HepG2 (cell line): Measurements from ENCODE around the gene HCK. TPM values are rescaled to one million over a fixed set of nuclear protein-coding genes. Genes with fewer than 3 reads are reported as not detected.
A peak's percentile ranks its signal among the peaks of the same experiment; 100 is the strongest.

Experiments
- ATAC-seq: fragments of 200-7000 bp; cut with Tn5 transposase; 3 replicates; pipeline ENCODE4 v1.9.1; 2020; ENCODE audit warnings: mild to moderate bottlenecking, moderate library complexity
- BruUV-seq: library from RNA; stranded (reverse); fragments of 400-500 nt; replicated peaks from 2 replicates; lab custom pipeline; 2021; lab: Mats Ljungman, UMichigan
- CTCF ChIA-PET: fragments of 300-600 bp; formaldehyde crosslinking; extraction: SDS; loops from one replicate; lab custom pipeline; 2021; ENCODE audit warnings: low total read pairs, inconsistent platforms, low intra/inter-chr PET ratio; lab: Yijun Ruan, JAX
- POLR2A ChIA-PET: fragments of 350-600 bp; sonication (Branson Sonifier 250); formaldehyde crosslinking; loops from one replicate; lab custom pipeline; 2020; ENCODE audit warnings: antibody characterized with exemption, inconsistent platforms; lab: Yijun Ruan, JAX
- DNase-seq: peaks from one replicate; pipeline ENCODE4 v3.0.0-alpha.2; 2015; ENCODE audit warnings: low spot score
- FAIRE-seq: peaks from 3 replicates; lab custom pipeline; 2011; peaks lifted over from hg19 to GRCh38; lab: Jason Lieb, UNC
- H2AFZ ChIP-seq: one replicate; pipeline ENCODE4 v1.6.1; 2011; ENCODE audit warnings: low read length, inconsistent platforms
- H3K27ac ChIP-seq: fragments of 300-600 bp; 3 replicates; pipeline ENCODE4 v1.8.0; 2011; ENCODE audit warnings: mixed run types, mild to moderate bottlenecking, mixed read lengths, low read length, inconsistent platforms; ENCODE audit not compliant: insufficient read depth; ENCODE audit errors: extremely low read length
- H3K27me3 ChIP-seq, 2 experiments: fragments of 200-600 bp in 1 of 2; 2 replicates in 1 of 2; 3 replicates in 1 of 2; pipeline versions ENCODE4 v1.6.0 to v1.8.0; 2011; ENCODE audit warnings: low read length in 2 of 2, mild to moderate bottlenecking in 2 of 2, moderate library complexity in 2 of 2, inconsistent platforms in 1 of 2; ENCODE audit not compliant: insufficient read depth in 2 of 2, control insufficient read depth in 1 of 2
- H3K36me3 ChIP-seq, 2 experiments: fragments of 200-600 bp in 1 of 2; replicated peaks in 1 of 2; 2 replicates in 1 of 2; 3 replicates in 1 of 2; pipeline versions ENCODE4 v1.5.1 to v1.8.0; 2011; ENCODE audit warnings: low read length in 2 of 2, inconsistent platforms in 1 of 2; ENCODE audit not compliant: insufficient read depth in 2 of 2, control insufficient read depth in 1 of 2
- H3K4me1 ChIP-seq: 2 replicates; pipeline ENCODE4 v1.5.1; 2012; ENCODE audit warnings: low read length, inconsistent platforms; ENCODE audit not compliant: insufficient read depth
- H3K4me2 ChIP-seq: 2 replicates; pipeline ENCODE4 v1.6.0; 2011; ENCODE audit warnings: low read depth, low read length, inconsistent platforms
- H3K4me3 ChIP-seq, 3 experiments: fragments of 200-600 bp in 1 of 3; sonication (generic), shearing (Covaris generic) in 1 of 3; replicated peaks in 1 of 3; 2 replicates each; pipeline ENCODE4 v1.5.1; 2011 to 2016; ENCODE audit warnings: low read length in 3 of 3, inconsistent platforms in 2 of 3, low read depth in 2 of 3, mild to moderate bottlenecking in 2 of 3, control low read depth in 1 of 3, mixed read lengths in 1 of 3; ENCODE audit not compliant: insufficient read depth in 1 of 3
- H3K79me2 ChIP-seq: one replicate; pipeline ENCODE4 v1.6.1; 2011; ENCODE audit warnings: low read length, inconsistent platforms; ENCODE audit not compliant: insufficient read depth
- H3K9ac ChIP-seq: 2 replicates; pipeline ENCODE4 v1.6.0; 2011; ENCODE audit warnings: mild to moderate bottlenecking, low read depth, low read length, inconsistent platforms; ENCODE audit not compliant: insufficient read depth
- H3K9me3 ChIP-seq: 2 replicates; pipeline ENCODE4 v1.5.1; 2012; ENCODE audit warnings: mild to moderate bottlenecking, low read length
- H4K20me1 ChIP-seq: 2 replicates; pipeline ENCODE4 v1.6.0; 2011; ENCODE audit warnings: inconsistent platforms, mild to moderate bottlenecking, low read length, moderate library complexity; ENCODE audit not compliant: insufficient read depth
- BHLHE40 ChIP-seq: IDR thresholded peaks from 2 replicates; pipeline ENCODE4 v1.6.1; 2011; ENCODE audit warnings: low read length, improper control_type of control experiment
- ETV5 ChIP-seq: IDR thresholded peaks from 2 replicates; pipeline ENCODE4 v1.6.1; 2018; ENCODE audit warnings: missing biosample characterization, missing genetic modification reagents, inconsistent platforms, borderline replicate concordance
- GTF3A ChIP-seq: sonication (generic); formaldehyde crosslinking; conservative IDR thresholded peaks from 2 replicates; pipeline ENCODE4 v1.4.0; 2020; ENCODE audit warnings: mild to moderate bottlenecking, missing genetic modification reagents
- ZNF782 ChIP-seq: sonication (generic); formaldehyde crosslinking; IDR thresholded peaks from 2 replicates; pipeline ENCODE4 v1.4.0; 2020; ENCODE audit warnings: missing genetic modification reagents, mild to moderate bottlenecking, borderline replicate concordance
- WGBS: methylation state at CpG from one replicate; pipeline ENCODE4 v1.1.6; 2017; ENCODE audit warnings: low lambda C conversion rate; 5-methylcytosine and 5-hydroxymethylcytosine counted together
- in situ Hi-C: cut with HindIII; loops from 2 replicates; pipeline ENCODE4 v1.10.0; 2017; ENCODE audit warnings: low pct_unique_long_range_greater_than_20kb; ENCODE audit not compliant: extremely low pct_ligation_motif_present
- intact Hi-C: fragments of 100-400 bp; cut with micrococcal nuclease; formaldehyde crosslinking; loops from one replicate; pipeline ENCODE4 v1.10.0; 2022; ENCODE audit not compliant: unreplicated experiment
- polyA plus RNA-seq, 8 experiments: library from polyadenylated mRNA; depleted of rRNA in 3 of 8; stranded (reverse) in 7 of 8; unstranded in 1 of 8; fragments of >200 nt; fragmentation: Illumina TruSeq in 4 of 8; extraction: Trizol in 4 of 8; gene quantifications; 2 replicates each; pipeline versions ENCODE4 v1.2.1 to v1.2.3, GENCODE V29; 2011 to 2016; ENCODE audit warnings: low read depth in 4 of 8, missing spikeins in 1 of 8, mixed read lengths in 1 of 8; ENCODE audit not compliant: insufficient read depth in 1 of 8
- total RNA-seq, 5 experiments: library from RNA; depleted of rRNA; stranded (reverse); fragments of >200 nt; fragmentation: Illumina TruSeq; extraction: Trizol; gene quantifications; 2 replicates each; pipeline ENCODE4 v1.2.3, GENCODE V29; 2016; ENCODE audit warnings: low read depth in 1 of 5

Gene HCK
- total and polyA plus RNA-seq, 2 of the 13 experiments (the other 11 are each of a cell fraction or from before 2014, with no cell fraction given), result 0.04 TPM; not detected in 1

- peak; percentile 79 for TF ChIP-seq BHLHE40
These were observed 44.9 kb upstream of the HCK start (continued) for GRCh38 chr20:32006841-32007786.

- BruUV-seq, result no TSS peak
- DNase-seq (no peak), ATAC-seq (no peak; the same call in 2 of the 3 replicates), FAIRE-seq (no peak)
- WGBS, result 5% methylated on average over 10 of the region's 10 CpGs
- POLR2A ChIA-PET, result interaction anchor here (0.6 kb wide), 1 partner anchor 10 kb away, joined by 3 read pairs; no protein-coding TSS in a partner anchor
- Histone ChIP-seq H3K4me3 (no peak overlapping the region), H3K9me3 (no peaks in the 10 kb centered on the region), H2AFZ (no peak overlapping the region), H3K36me3 (no peaks in the 10 kb centered on the region), H3K4me2 (no peak overlapping the region), H3K9ac (no peak overlapping the region), H3K79me2 (no peaks in the 10 kb centered on the region), H3K27ac (no peak overlapping the region), H3K4me1 (0 out of 2 replicates have a peak, but pooled peaks cover 5% of the 10 kb centered on the region), H3K27me3 (peaks cover 2 to 44% of the 10 kb centered on the region in 2 experiments; a peak in 4 of 5 replicates), H4K20me1 (no peaks in the 10 kb centered on the region)
- intact Hi-C loops, result no loop called here
- CTCF ChIA-PET, result no interaction called here
- peak; percentile 10; the same call in 1 of the 2 replicates for TF ChIP-seq ETV5 (CRISPR knock-in tag)
- peak; percentile 100 for TF ChIP-seq GTF3A (CRISPR knock-in tag)
- no peak for TF ChIP-seq ZNF782
- in situ Hi-C loops, result no loop called here
These were observed 44.0 kb upstream of the HCK start for GRCh38 chr20:32007787-32008616.
